H1 (cell line): ENCODE data around the gene PRDM10. TPM values are rescaled to one million over a fixed set of nuclear protein-coding genes. Genes with fewer than 3 reads are reported as not detected.

Experiments used
- CBX8 ChIP-seq: fragments of 300-800, 300-1000 bp; sonication (generic); IDR thresholded peaks from 2 replicates; pipeline ENCODE4 v1.7.1; 2016; ENCODE audit warnings: low read depth, low read length, borderline replicate concordance
- CEBPB ChIP-seq: IDR thresholded peaks from 2 replicates; pipeline ENCODE4 v1.6.1; 2012; ENCODE audit warnings: low read depth, low read length
- FOSL1 ChIP-seq: IDR thresholded peaks from 2 replicates; pipeline ENCODE4 v1.6.1; 2011; ENCODE audit warnings: mild to moderate bottlenecking, low read depth, low read length, moderate library complexity; ENCODE audit not compliant: insufficient read depth
- POLR2A ChIP-seq, 2 experiments: IDR thresholded peaks; 1 replicate in 1 of 2; 2 replicates in 1 of 2; pipeline ENCODE4 v1.6.1; 2011; ENCODE audit warnings: low read depth in 2 of 2, low read length in 2 of 2, mild to moderate bottlenecking in 2 of 2; ENCODE audit errors: control extremely low read depth in 1 of 2
- SIRT6 ChIP-seq: IDR thresholded peaks from one replicate; pipeline ENCODE4 v1.7.1; 2012; ENCODE audit warnings: low read length, inconsistent platforms
- SP1 ChIP-seq: IDR thresholded peaks from 2 replicates; pipeline ENCODE4 v1.6.1; 2011; ENCODE audit warnings: low read depth, low read length
- polyA plus RNA-seq, 7 experiments: library from polyadenylated mRNA; depleted of rRNA in 3 of 7; stranded (reverse) in 5 of 7; unstranded in 2 of 7; fragments of >200 nt in 5 of 7; fragments of 200-250 nt in 2 of 7; gene quantifications; 1 replicate in 5 of 7; 2 replicates in 1 of 7; 4 replicates in 1 of 7; pipeline versions ENCODE4 v1.2.1 to v1.2.3, GENCODE V29; 2011 to 2013; ENCODE audit warnings: missing spikeins in 2 of 7, mixed read lengths in 2 of 7
- total RNA-seq: library from RNA; stranded (reverse); fragmentation: NEBNext Ultra II Directional; extraction: Animal tissue kit (Norgen Biotek cat#: 25700); gene quantifications from 2 replicates; pipeline ENCODE4 v1.2.1, GENCODE V29; 2021
- TF ChIP-seq, protein P1 (sequence below): fragments of 300-600 bp; sonication (generic); IDR thresholded peaks from 2 replicates; pipeline ENCODE4 v1.7.1; 2012; ENCODE audit warnings: low read length, moderate library complexity, mild to moderate bottlenecking, inconsistent platforms; ENCODE audit not compliant: insufficient replicate concordance

The PRDM10 gene
- total and polyA plus RNA-seq, 2 of the 8 experiments (the other 6 are each of a cell fraction or from before 2014, with no cell fraction given) = 15.5 to 19.2 TPM

DNA sequence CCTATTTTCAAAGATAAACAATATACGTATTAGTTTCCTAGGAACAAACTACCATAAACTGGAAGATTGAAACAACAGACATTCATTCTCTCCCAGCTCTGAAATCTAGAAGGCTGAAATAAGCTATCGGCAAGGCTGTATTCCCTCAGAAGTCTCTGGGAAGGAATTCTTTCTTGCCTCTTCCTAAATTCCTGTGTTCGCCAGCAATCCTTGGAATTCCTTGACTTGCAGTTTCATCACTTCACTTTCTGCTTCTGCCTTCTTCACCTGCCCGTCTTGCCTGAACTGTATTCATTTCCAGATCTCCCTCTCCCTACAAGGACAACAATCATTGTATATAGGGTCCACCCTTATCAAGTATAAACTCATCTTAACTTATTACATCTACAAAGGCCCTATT, 17.7 kb upstream of the PRDM10 start (continued):
- TF ChIP-seq, protein P1, sequence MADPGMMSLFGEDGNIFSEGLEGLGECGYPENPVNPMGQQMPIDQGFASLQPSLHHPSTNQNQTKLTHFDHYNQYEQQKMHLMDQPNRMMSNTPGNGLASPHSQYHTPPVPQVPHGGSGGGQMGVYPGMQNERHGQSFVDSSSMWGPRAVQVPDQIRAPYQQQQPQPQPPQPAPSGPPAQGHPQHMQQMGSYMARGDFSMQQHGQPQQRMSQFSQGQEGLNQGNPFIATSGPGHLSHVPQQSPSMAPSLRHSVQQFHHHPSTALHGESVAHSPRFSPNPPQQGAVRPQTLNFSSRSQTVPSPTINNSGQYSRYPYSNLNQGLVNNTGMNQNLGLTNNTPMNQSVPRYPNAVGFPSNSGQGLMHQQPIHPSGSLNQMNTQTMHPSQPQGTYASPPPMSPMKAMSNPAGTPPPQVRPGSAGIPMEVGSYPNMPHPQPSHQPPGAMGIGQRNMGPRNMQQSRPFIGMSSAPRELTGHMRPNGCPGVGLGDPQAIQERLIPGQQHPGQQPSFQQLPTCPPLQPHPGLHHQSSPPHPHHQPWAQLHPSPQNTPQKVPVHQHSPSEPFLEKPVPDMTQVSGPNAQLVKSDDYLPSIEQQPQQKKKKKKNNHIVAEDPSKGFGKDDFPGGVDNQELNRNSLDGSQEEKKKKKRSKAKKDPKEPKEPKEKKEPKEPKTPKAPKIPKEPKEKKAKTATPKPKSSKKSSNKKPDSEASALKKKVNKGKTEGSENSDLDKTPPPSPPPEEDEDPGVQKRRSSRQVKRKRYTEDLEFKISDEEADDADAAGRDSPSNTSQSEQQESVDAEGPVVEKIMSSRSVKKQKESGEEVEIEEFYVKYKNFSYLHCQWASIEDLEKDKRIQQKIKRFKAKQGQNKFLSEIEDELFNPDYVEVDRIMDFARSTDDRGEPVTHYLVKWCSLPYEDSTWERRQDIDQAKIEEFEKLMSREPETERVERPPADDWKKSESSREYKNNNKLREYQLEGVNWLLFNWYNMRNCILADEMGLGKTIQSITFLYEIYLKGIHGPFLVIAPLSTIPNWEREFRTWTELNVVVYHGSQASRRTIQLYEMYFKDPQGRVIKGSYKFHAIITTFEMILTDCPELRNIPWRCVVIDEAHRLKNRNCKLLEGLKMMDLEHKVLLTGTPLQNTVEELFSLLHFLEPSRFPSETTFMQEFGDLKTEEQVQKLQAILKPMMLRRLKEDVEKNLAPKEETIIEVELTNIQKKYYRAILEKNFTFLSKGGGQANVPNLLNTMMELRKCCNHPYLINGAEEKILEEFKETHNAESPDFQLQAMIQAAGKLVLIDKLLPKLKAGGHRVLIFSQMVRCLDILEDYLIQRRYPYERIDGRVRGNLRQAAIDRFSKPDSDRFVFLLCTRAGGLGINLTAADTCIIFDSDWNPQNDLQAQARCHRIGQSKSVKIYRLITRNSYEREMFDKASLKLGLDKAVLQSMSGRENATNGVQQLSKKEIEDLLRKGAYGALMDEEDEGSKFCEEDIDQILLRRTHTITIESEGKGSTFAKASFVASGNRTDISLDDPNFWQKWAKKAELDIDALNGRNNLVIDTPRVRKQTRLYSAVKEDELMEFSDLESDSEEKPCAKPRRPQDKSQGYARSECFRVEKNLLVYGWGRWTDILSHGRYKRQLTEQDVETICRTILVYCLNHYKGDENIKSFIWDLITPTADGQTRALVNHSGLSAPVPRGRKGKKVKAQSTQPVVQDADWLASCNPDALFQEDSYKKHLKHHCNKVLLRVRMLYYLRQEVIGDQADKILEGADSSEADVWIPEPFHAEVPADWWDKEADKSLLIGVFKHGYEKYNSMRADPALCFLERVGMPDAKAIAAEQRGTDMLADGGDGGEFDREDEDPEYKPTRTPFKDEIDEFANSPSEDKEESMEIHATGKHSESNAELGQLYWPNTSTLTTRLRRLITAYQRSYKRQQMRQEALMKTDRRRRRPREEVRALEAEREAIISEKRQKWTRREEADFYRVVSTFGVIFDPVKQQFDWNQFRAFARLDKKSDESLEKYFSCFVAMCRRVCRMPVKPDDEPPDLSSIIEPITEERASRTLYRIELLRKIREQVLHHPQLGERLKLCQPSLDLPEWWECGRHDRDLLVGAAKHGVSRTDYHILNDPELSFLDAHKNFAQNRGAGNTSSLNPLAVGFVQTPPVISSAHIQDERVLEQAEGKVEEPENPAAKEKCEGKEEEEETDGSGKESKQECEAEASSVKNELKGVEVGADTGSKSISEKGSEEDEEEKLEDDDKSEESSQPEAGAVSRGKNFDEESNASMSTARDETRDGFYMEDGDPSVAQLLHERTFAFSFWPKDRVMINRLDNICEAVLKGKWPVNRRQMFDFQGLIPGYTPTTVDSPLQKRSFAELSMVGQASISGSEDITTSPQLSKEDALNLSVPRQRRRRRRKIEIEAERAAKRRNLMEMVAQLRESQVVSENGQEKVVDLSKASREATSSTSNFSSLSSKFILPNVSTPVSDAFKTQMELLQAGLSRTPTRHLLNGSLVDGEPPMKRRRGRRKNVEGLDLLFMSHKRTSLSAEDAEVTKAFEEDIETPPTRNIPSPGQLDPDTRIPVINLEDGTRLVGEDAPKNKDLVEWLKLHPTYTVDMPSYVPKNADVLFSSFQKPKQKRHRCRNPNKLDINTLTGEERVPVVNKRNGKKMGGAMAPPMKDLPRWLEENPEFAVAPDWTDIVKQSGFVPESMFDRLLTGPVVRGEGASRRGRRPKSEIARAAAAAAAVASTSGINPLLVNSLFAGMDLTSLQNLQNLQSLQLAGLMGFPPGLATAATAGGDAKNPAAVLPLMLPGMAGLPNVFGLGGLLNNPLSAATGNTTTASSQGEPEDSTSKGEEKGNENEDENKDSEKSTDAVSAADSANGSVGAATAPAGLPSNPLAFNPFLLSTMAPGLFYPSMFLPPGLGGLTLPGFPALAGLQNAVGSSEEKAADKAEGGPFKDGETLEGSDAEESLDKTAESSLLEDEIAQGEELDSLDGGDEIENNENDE = no peak
- TF ChIP-seq CEBPB (peak; percentile 52; the same call in 1 of the 2 replicates), FOSL1 (no peak), CBX8 (no peak), SIRT6 (no peak), SP1 (0 out of 2 replicates have a peak, but pooled peaks have one; percentile 33), POLR2A (IDR thresholded peaks at IDR 0.05; ENCODE audit: control extremely low read depth in 1 of 2, low read depth in 2 of 2, low read length in 2 of 2) (no peak)
